ENCODE measurements around the gene ARID2. TPM values are rescaled to one million over a fixed set of nuclear protein-coding genes. Genes with fewer than 3 reads are reported as not detected.

ARID2 gene
- total RNA-seq, 6 experiments from 2014 or later, result 6.2 to 11.8 (median 9.1) TPM

DNA sequence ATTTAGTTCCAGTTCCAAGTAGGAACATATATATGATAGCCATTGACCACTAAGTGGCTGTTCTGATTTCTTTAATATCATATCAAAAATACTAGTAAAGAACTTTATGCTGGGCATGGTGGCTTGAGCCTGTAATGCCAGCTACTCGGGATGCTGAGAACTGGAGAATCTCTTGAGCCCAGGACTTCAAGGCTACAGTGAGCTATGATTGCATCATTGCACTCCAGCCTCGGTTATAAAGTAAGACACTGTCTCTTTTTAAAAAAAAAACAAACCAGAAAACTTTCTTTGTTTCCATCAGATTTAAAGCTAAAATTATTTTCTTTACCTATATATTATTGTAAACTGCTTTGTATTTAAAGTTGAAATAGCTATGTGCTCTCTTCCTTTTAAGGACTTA is 133.8 kb downstream of the ARID2 start:
- 86% methylated on average over 2 of the region's 2 CpGs for WGBS (ENCODE audit: insufficient coverage, low coverage, low lambda C conversion rate, missing lambda C conversion rate)
- ATAC-seq (no peak), DNase-seq (no peak)
- no peaks in the 10 kb centered on the region for H3K4me1 ChIP-seq
- no peak overlapping the region for H3K4me3 ChIP-seq
- intact Hi-C loops (cut with DNase I), result no loop called here
- no peaks in the 10 kb centered on the region for H3K9me3 ChIP-seq
- H3K27me3 ChIP-seq, result no peaks in the 10 kb centered on the region
- TF ChIP-seq, protein P1, sequence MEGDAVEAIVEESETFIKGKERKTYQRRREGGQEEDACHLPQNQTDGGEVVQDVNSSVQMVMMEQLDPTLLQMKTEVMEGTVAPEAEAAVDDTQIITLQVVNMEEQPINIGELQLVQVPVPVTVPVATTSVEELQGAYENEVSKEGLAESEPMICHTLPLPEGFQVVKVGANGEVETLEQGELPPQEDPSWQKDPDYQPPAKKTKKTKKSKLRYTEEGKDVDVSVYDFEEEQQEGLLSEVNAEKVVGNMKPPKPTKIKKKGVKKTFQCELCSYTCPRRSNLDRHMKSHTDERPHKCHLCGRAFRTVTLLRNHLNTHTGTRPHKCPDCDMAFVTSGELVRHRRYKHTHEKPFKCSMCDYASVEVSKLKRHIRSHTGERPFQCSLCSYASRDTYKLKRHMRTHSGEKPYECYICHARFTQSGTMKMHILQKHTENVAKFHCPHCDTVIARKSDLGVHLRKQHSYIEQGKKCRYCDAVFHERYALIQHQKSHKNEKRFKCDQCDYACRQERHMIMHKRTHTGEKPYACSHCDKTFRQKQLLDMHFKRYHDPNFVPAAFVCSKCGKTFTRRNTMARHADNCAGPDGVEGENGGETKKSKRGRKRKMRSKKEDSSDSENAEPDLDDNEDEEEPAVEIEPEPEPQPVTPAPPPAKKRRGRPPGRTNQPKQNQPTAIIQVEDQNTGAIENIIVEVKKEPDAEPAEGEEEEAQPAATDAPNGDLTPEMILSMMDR (IDR thresholded peaks at IDR 0.05), result no peak
- no peak for TF ChIP-seq POLR2A (IDR thresholded peaks at IDR 0.05)
- H3K36me3 ChIP-seq, result peaks cover 0 to 3% (median 0%) of the 10 kb centered on the region in 4 donors
- no peak overlapping the region for H3K27ac ChIP-seq

DNA sequence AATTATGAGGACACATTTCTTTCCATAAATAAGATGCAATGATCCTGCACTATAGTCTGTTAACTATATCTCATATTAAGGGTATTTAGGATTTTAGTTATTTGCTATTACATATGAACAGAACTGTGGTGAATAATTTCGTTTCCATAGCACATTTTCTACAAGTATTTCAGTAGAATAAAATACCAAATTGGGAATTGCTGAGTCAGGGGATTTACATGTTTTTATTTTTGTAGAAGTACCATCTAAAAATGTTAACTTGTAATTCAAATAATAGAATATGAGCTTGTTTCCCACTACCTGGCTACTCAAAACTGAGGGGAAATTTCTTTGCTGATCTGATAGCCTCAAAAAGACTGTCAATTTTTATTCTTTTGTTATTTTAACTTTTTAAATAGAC is 136.8 kb downstream of the ARID2 start:
- H3K4me3 ChIP-seq, result no peak overlapping the region
- DNase-seq, result no peak
- TF ChIP-seq, protein P1 (IDR thresholded peaks at IDR 0.05), result no peak
- no peak for TF ChIP-seq POLR2A (IDR thresholded peaks at IDR 0.05)
- H3K36me3 ChIP-seq, result no peaks in the 10 kb centered on the region
- no peaks in the 10 kb centered on the region for H3K4me1 ChIP-seq
- no peaks in the 10 kb centered on the region for H3K9me3 ChIP-seq
- WGBS (ENCODE audit: insufficient coverage, low coverage, low lambda C conversion rate, missing lambda C conversion rate), result 88% methylated on average over 1 of the region's 1 CpG
- H3K27me3 ChIP-seq, result no peaks in the 10 kb centered on the region
- H3K27ac ChIP-seq, result no peak overlapping the region
- no peak for ATAC-seq
- intact Hi-C loops (cut with DNase I), result no loop called here

DNA sequence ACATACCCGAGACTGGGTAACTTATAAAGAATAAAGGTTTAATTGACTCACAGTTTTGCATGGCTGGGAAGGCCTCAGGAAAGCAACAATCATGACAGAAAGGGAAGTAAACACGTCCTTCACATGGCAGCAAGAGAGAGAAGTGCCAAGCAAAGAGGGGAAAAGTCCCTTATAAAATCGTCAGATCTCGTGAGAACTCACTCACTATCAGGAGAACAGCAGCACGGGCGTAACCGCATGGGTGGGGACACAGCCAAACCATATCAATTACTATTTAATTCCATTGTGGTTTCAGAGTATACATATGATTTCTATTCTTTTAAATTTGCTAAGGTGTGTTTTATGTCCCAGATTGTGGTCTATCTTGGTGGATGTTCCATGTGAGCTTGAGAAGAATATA is 142.9 kb downstream of the ARID2 start:
- Histone ChIP-seq H3K4me1 (no peaks in the 10 kb centered on the region), H3K27ac (no peak overlapping the region), H3K36me3 (peaks cover 0 to 24% (median 2%) of the 10 kb centered on the region in 4 donors), H3K4me3 (no peak overlapping the region), H3K27me3 (no peaks in the 10 kb centered on the region), H3K9me3 (no peaks in the 10 kb centered on the region)
- ATAC-seq (no peak), DNase-seq (no peak)
- TF ChIP-seq, protein P1 (IDR thresholded peaks at IDR 0.05), result no peak
- no peak for TF ChIP-seq POLR2A (IDR thresholded peaks at IDR 0.05)
- WGBS (ENCODE audit: insufficient coverage, low coverage, low lambda C conversion rate, missing lambda C conversion rate), result 87% methylated on average over 7 of the region's 7 CpGs
- intact Hi-C loops (cut with DNase I), result no loop called here

DNA sequence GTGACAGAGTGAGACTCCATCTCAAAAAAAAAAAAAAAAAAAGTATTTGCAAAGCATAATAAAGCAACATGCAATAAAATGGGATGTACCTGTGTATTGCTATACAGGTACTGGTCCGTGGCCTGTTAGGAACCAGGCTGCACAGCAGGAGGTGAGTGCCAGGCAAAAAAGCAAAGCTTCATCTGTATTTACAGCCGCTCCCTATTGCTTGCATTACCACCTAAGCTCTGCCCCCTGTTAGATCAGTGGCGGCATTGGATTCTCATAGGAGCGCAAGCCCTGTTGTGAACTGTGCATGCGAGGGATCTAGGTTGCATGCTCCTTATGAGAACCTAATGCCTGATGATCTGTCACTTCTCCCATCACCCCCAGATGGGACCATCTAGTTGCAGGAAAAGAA is 147.6 kb downstream of the ARID2 start:
- no peaks in the 10 kb centered on the region for H3K9me3 ChIP-seq
- H3K36me3 ChIP-seq, result peaks cover 0 to 24% (median 2%) of the 10 kb centered on the region in 4 donors
- no peak for ATAC-seq
- H3K27ac ChIP-seq, result no peak overlapping the region
- 100% methylated on average over 5 of the region's 5 CpGs for WGBS (ENCODE audit: insufficient coverage, low coverage, low lambda C conversion rate, missing lambda C conversion rate)
- no peak for DNase-seq
- no peak for TF ChIP-seq POLR2A (IDR thresholded peaks at IDR 0.05)
- TF ChIP-seq, protein P1 (IDR thresholded peaks at IDR 0.05), result no peak
- H3K27me3 ChIP-seq, result no peaks in the 10 kb centered on the region
- H3K4me3 ChIP-seq, result no peak overlapping the region
- no peaks in the 10 kb centered on the region for H3K4me1 ChIP-seq
- intact Hi-C loops (cut with DNase I), result no loop called here

Data from right lobe of liver (tissue), 6 donors.